ENCODE data around the gene CCDC106. TPM values are rescaled to one million over a fixed set of nuclear protein-coding genes. Genes with fewer than 3 reads are reported as not detected.

Gene CCDC106
- total RNA-seq, 1 donor from 2014 or later, result 8.3 TPM

GRCh38 chr19:55603581-55604292, 44.3 kb upstream of the CCDC106 start:
- H3K4me1 ChIP-seq, result peaks cover 42% of the 10 kb centered on the region
- H3K4me3 ChIP-seq, result peak overlapping the region in 1 of 2 donors; percentile 70
- intact Hi-C loops (cut with DNase I), result loop anchor here (10.0 kb wide), 1 partner anchor 199 kb away; the partner anchor contains the start of gene UBE2S
- TF ChIP-seq CTCF (IDR thresholded peaks at IDR 0.05) (no peak), POLR2A (IDR thresholded peaks at IDR 0.05) (no peak), POLR2AphosphoS5 (IDR thresholded peaks at IDR 0.05; ENCODE audit: insufficient read depth in 1 of 2, low read depth in 1 of 2) (no peak)
- H3K27ac ChIP-seq, result peak overlapping the region; percentile 91
- H3K27me3 ChIP-seq, result no peaks in the 10 kb centered on the region
- H3K36me3 ChIP-seq, result no peaks in the 10 kb centered on the region
- no peaks in the 10 kb centered on the region for H3K9me3 ChIP-seq
- no peak for DNase-seq (ENCODE audit: extremely low spot score in 2 of 2)

GRCh38 chr19:55605207-55605636, 42.8 kb upstream of the CCDC106 start:
- peak overlapping the region; percentile 70 to 90 for H3K4me3 ChIP-seq
- H3K27ac ChIP-seq, result peak overlapping the region; percentile 91
- peak; percentile 71 to 76 for TF ChIP-seq POLR2AphosphoS5 (IDR thresholded peaks at IDR 0.05; ENCODE audit: insufficient read depth in 1 of 2, low read depth in 1 of 2)
- no peak for TF ChIP-seq CTCF (IDR thresholded peaks at IDR 0.05)
- TF ChIP-seq POLR2A (IDR thresholded peaks at IDR 0.05), result peak in 1 of 2 donors; percentile 7
- no peaks in the 10 kb centered on the region for H3K36me3 ChIP-seq
- peak in 1 of 2 donors; percentile 96 for DNase-seq (ENCODE audit: extremely low spot score in 2 of 2)
- H3K27me3 ChIP-seq, result no peaks in the 10 kb centered on the region
- intact Hi-C loops (cut with DNase I), result loop anchor here (10.0 kb wide), 1 partner anchor 200 kb away; the partner anchor contains the start of gene UBE2S
- no peaks in the 10 kb centered on the region for H3K9me3 ChIP-seq
- H3K4me1 ChIP-seq, result peaks cover 42% of the 10 kb centered on the region

- Histone ChIP-seq H3K27ac (peak within 1 kb of the TSS; percentile 91), H3K27me3 (no peaks in the 10 kb centered on the region), H3K36me3 (no peaks in the 10 kb centered on the region), H3K4me1 (peaks cover 39% of the 10 kb centered on the region), H3K9me3 (no peaks in the 10 kb centered on the region), H3K4me3 (peak within 1 kb of the TSS; percentile 70 to 90)
- TF ChIP-seq POLR2AphosphoS5 (IDR thresholded peaks at IDR 0.05; ENCODE audit: insufficient read depth in 1 of 2, low read depth in 1 of 2) (peak in 1 of 2 donors; percentile 25), CTCF (IDR thresholded peaks at IDR 0.05) (peak in 2 of 3 experiments; percentile 31 to 46), POLR2A (IDR thresholded peaks at IDR 0.05) (no peak)
- no peak for DNase-seq (ENCODE audit: extremely low spot score in 2 of 2)
- intact Hi-C loops (cut with DNase I), result loop anchor here (10.0 kb wide), 1 partner anchor 201 kb away; the partner anchor contains the start of gene UBE2S
These were observed 42.2 kb upstream of the CCDC106 start, which contains the start of gene ZNF865 for GRCh38 chr19:55605637-55606470. TSS of gene ZNF865 (plus strand) at chr19:55605647. CDS start at chr19:55613619, 7,972 bp downstream.

- Histone ChIP-seq H3K4me3 (peak overlapping the region; percentile 70 to 90), H3K27ac (peak overlapping the region; percentile 91), H3K4me1 (peaks cover 36% of the 10 kb centered on the region), H3K9me3 (no peaks in the 10 kb centered on the region), H3K27me3 (no peaks in the 10 kb centered on the region), H3K36me3 (no peaks in the 10 kb centered on the region)
- TF ChIP-seq POLR2AphosphoS5 (IDR thresholded peaks at IDR 0.05; ENCODE audit: insufficient read depth in 1 of 2, low read depth in 1 of 2) (no peak), POLR2A (IDR thresholded peaks at IDR 0.05) (no peak), CTCF (IDR thresholded peaks at IDR 0.05) (no peak)
- no peak for DNase-seq (ENCODE audit: extremely low spot score in 2 of 2)
- intact Hi-C loops (cut with DNase I), result loop anchor here (10.0 kb wide), 1 partner anchor 202 kb away; the partner anchor contains the start of gene UBE2S
These were observed 41.6 kb upstream of the CCDC106 start for GRCh38 chr19:55606471-55606787.

Measured in vagina (tissue), 2 donors.